ENCODE measurements around the gene TIGD3. TPM values are rescaled to one million over a fixed set of nuclear protein-coding genes. Genes with fewer than 3 reads are reported as not detected.

Gene TIGD3
- total and polyA plus RNA-seq, 4 donors = 0.08 to 0.33 (median 0.17) TPM; not detected in 1

GRCh38 chr11:65307298-65308229, 47.0 kb upstream of the TIGD3 start:
- no peaks in the 10 kb centered on the region for H3K36me3 ChIP-seq (ENCODE audit: control insufficient read depth in 4 of 4, insufficient read depth in 3 of 4, low read depth in 1 of 4, low read length in 3 of 4)
- H3K27ac ChIP-seq (ENCODE audit: low read depth in 1 of 2, low read length in 2 of 2) = peak overlapping the region; percentile 31 to 37
- DNase-seq (ENCODE audit: low spot score) = no peak
- TF ChIP-seq CTCF (IDR thresholded peaks at IDR 0.05; ENCODE audit: low read depth, low read length, missing input control) (no peak), RXRA (IDR thresholded peaks at IDR 0.05) (no peak), RAD21 (IDR thresholded peaks at IDR 0.05) (no peak), GABPA (IDR thresholded peaks at IDR 0.05 in 1 of 2, conservative IDR thresholded peaks at IDR 0.05 in 1 of 2) (no peak), YY1 (IDR thresholded peaks at IDR 0.05) (no peak), ATF3 (IDR thresholded peaks at IDR 0.05) (no peak), MAX (IDR thresholded peaks at IDR 0.05) (no peak)
- H3K9ac ChIP-seq (ENCODE audit: low read depth in 1 of 2, low read length in 2 of 2) = no peak overlapping the region
- H3K27me3 ChIP-seq (ENCODE audit: control insufficient read depth in 4 of 4, insufficient read depth in 4 of 4, low read length in 3 of 4) = no peaks in the 10 kb centered on the region
- no peak overlapping the region for H3K4me3 ChIP-seq (ENCODE audit: low read depth in 1 of 3, low read length in 3 of 3)
- H3K9me3 ChIP-seq (ENCODE audit: control insufficient read depth in 4 of 4, low read length in 3 of 4) = no peaks in the 10 kb centered on the region
- H3K4me1 ChIP-seq (ENCODE audit: control insufficient read depth in 4 of 4, insufficient read depth in 4 of 4, low read length in 3 of 4) = peaks cover 5 to 38% (median 30%) of the 10 kb centered on the region in 4 donors
- WGBS = 65% methylated on average over 6 of the region's 6 CpGs

- Histone ChIP-seq H3K4me3 (ENCODE audit: low read depth in 1 of 3, low read length in 3 of 3) (no peak overlapping the region), H3K9ac (ENCODE audit: low read depth in 1 of 2, low read length in 2 of 2) (no peak overlapping the region), H3K36me3 (ENCODE audit: control insufficient read depth in 4 of 4, insufficient read depth in 3 of 4, low read depth in 1 of 4, low read length in 3 of 4) (no peaks in the 10 kb centered on the region), H3K27ac (ENCODE audit: low read depth in 1 of 2, low read length in 2 of 2) (peak overlapping the region; percentile 31 to 37), H3K4me1 (ENCODE audit: control insufficient read depth in 4 of 4, insufficient read depth in 4 of 4, low read length in 3 of 4) (peaks cover 5 to 38% (median 30%) of the 10 kb centered on the region in 4 donors), H3K27me3 (ENCODE audit: control insufficient read depth in 4 of 4, insufficient read depth in 4 of 4, low read length in 3 of 4) (no peaks in the 10 kb centered on the region), H3K9me3 (ENCODE audit: control insufficient read depth in 4 of 4, low read length in 3 of 4) (no peaks in the 10 kb centered on the region)
- 49% methylated on average over 7 of the region's 7 CpGs for WGBS
- no peak for DNase-seq (ENCODE audit: low spot score)
- TF ChIP-seq RXRA (IDR thresholded peaks at IDR 0.05) = no peak
- peak; percentile 47 for TF ChIP-seq NR2F2 (IDR thresholded peaks at IDR 0.05)
- TF ChIP-seq FOXA1 (IDR thresholded peaks at IDR 0.05) = no peak
- TF ChIP-seq JUND (IDR thresholded peaks at IDR 0.05) = no peak
- no peak for TF ChIP-seq EGR1 (IDR thresholded peaks at IDR 0.05; ENCODE audit: low read depth in 2 of 2)
- TF ChIP-seq FOXA2 (IDR thresholded peaks at IDR 0.05) = no peak
Observed at GRCh38 chr11:65308281-65308891, 46.2 kb upstream of the TIGD3 start.

- no peak overlapping the region for H3K9ac ChIP-seq (ENCODE audit: low read depth in 1 of 2, low read length in 2 of 2)
- H3K4me1 ChIP-seq (ENCODE audit: control insufficient read depth in 4 of 4, insufficient read depth in 4 of 4, low read length in 3 of 4) = peaks cover 5 to 44% (median 33%) of the 10 kb centered on the region in 4 donors
- H3K27ac ChIP-seq (ENCODE audit: low read depth in 1 of 2, low read length in 2 of 2) = peak overlapping the region; percentile 31 to 37
- TF ChIP-seq JUND (IDR thresholded peaks at IDR 0.05) (no peak), SP1 (IDR thresholded peaks at IDR 0.05) (no peak), YY1 (IDR thresholded peaks at IDR 0.05) (no peak), NR2F2 (IDR thresholded peaks at IDR 0.05) (no peak), GABPA (IDR thresholded peaks at IDR 0.05 in 1 of 2, conservative IDR thresholded peaks at IDR 0.05 in 1 of 2) (no peak), RAD21 (IDR thresholded peaks at IDR 0.05) (no peak), FOXA2 (IDR thresholded peaks at IDR 0.05) (no peak), FOXA1 (IDR thresholded peaks at IDR 0.05) (no peak), HNF4G (IDR thresholded peaks at IDR 0.05) (no peak), EGR1 (IDR thresholded peaks at IDR 0.05; ENCODE audit: low read depth in 2 of 2) (no peak), MAX (IDR thresholded peaks at IDR 0.05) (no peak), CTCF (IDR thresholded peaks at IDR 0.05; ENCODE audit: low read depth, low read length, missing input control) (no peak), HNF4A (conservative IDR thresholded peaks at IDR 0.05) (no peak), TAF1 (conservative IDR thresholded peaks at IDR 0.05) (no peak), RXRA (IDR thresholded peaks at IDR 0.05) (no peak), ZBTB33 (IDR thresholded peaks at IDR 0.05) (no peak)
Observed at GRCh38 chr11:65309006-65309405, 45.5 kb upstream of the TIGD3 start.

More at GRCh38 chr11:65309006-65309405, 45.5 kb upstream of the TIGD3 start:
- Histone ChIP-seq H3K27me3 (ENCODE audit: control insufficient read depth in 4 of 4, insufficient read depth in 4 of 4, low read length in 3 of 4) (no peaks in the 10 kb centered on the region), H3K9me3 (ENCODE audit: control insufficient read depth in 4 of 4, low read length in 3 of 4) (no peaks in the 10 kb centered on the region), H3K36me3 (ENCODE audit: control insufficient read depth in 4 of 4, insufficient read depth in 3 of 4, low read depth in 1 of 4, low read length in 3 of 4) (no peaks in the 10 kb centered on the region), H3K4me3 (ENCODE audit: low read depth in 1 of 3, low read length in 3 of 3) (no peak overlapping the region)
- 81% methylated on average over 5 of the region's 5 CpGs for WGBS
- no peak for DNase-seq (ENCODE audit: low spot score)

Measured in liver (tissue), 9 donors.